Osteoblast (primary cell): ENCODE results near the gene SMAD3. TPM values are rescaled to one million over a fixed set of nuclear protein-coding genes. Genes with fewer than 3 reads are reported as not detected.
A peak's percentile ranks its signal among the peaks of the same experiment; 100 is the strongest.

Experiments
- DNase-seq: peaks from one replicate; pipeline ENCODE4 v3.0.0; 2011; ENCODE audit warnings: low spot score, mixed read lengths; ENCODE audit not compliant: insufficient read length; ENCODE audit errors: missing footprints
- H2AFZ ChIP-seq: 2 replicates; pipeline ENCODE4 v1.6.0; 2011; ENCODE audit warnings: mild to moderate bottlenecking, low read length
- H3K27ac ChIP-seq: 2 replicates; pipeline ENCODE4 v1.5.1; 2011; ENCODE audit warnings: mild to moderate bottlenecking, low read depth, low read length, moderate library complexity
- H3K27me3 ChIP-seq: 2 replicates; pipeline ENCODE4 v1.6.0; 2012; ENCODE audit warnings: mild to moderate bottlenecking, control low read depth, inconsistent platforms, low read length, moderate library complexity; ENCODE audit not compliant: insufficient read depth
- H3K36me3 ChIP-seq: 2 replicates; pipeline ENCODE4 v1.5.1; 2011; ENCODE audit warnings: mild to moderate bottlenecking, low read length, control low read depth, moderate library complexity; ENCODE audit not compliant: insufficient read depth
- H3K4me1 ChIP-seq: 2 replicates; pipeline ENCODE4 v1.5.1; 2011; ENCODE audit warnings: mild to moderate bottlenecking, low read length, control low read depth, moderate library complexity; ENCODE audit not compliant: insufficient read depth
- H3K4me2 ChIP-seq: 2 replicates; pipeline ENCODE4 v1.6.0; 2011; ENCODE audit warnings: mild to moderate bottlenecking, low read length; ENCODE audit not compliant: insufficient read depth
- H3K4me3 ChIP-seq: fragments of 200-600 bp; sonication (generic); 3 replicates; pipeline ENCODE4 v1.5.1; 2012; ENCODE audit warnings: mild to moderate bottlenecking, low read length, inconsistent platforms; ENCODE audit not compliant: insufficient read depth
- H3K79me2 ChIP-seq: 2 replicates; pipeline ENCODE4 v1.6.0; 2012; ENCODE audit warnings: mild to moderate bottlenecking, low read length, control low read depth, inconsistent platforms; ENCODE audit not compliant: insufficient read depth
- H3K9me3 ChIP-seq: 2 replicates; pipeline ENCODE4 v1.5.1; 2011; ENCODE audit warnings: low read depth, low read length, control low read depth
- H4K20me1 ChIP-seq: 2 replicates; pipeline ENCODE4 v1.6.0; 2012; ENCODE audit warnings: mild to moderate bottlenecking, low read length, control low read depth; ENCODE audit not compliant: insufficient read depth
- total RNA-seq: library from RNA; depleted of rRNA; stranded (reverse); fragments of >200 nt; gene quantifications from 2 replicates; pipeline ENCODE4 v1.2.3, GENCODE V29; 2012
- TF ChIP-seq, protein P1 (sequence below): IDR thresholded peaks from 2 replicates; pipeline ENCODE4 v1.5.1; 2011; ENCODE audit warnings: mild to moderate bottlenecking, low read depth, low read length, moderate library complexity; ENCODE audit errors: extremely low read depth

The SMAD3 gene
- total RNA-seq, 1 donor, result 60.1 TPM

- no peak overlapping the region for H3K4me2 ChIP-seq
- H3K9me3 ChIP-seq, result no peaks in the 10 kb centered on the region
- H3K27ac ChIP-seq, result peak overlapping the region; percentile 90
- no peak for DNase-seq
- TF ChIP-seq, protein P1, sequence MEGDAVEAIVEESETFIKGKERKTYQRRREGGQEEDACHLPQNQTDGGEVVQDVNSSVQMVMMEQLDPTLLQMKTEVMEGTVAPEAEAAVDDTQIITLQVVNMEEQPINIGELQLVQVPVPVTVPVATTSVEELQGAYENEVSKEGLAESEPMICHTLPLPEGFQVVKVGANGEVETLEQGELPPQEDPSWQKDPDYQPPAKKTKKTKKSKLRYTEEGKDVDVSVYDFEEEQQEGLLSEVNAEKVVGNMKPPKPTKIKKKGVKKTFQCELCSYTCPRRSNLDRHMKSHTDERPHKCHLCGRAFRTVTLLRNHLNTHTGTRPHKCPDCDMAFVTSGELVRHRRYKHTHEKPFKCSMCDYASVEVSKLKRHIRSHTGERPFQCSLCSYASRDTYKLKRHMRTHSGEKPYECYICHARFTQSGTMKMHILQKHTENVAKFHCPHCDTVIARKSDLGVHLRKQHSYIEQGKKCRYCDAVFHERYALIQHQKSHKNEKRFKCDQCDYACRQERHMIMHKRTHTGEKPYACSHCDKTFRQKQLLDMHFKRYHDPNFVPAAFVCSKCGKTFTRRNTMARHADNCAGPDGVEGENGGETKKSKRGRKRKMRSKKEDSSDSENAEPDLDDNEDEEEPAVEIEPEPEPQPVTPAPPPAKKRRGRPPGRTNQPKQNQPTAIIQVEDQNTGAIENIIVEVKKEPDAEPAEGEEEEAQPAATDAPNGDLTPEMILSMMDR, result no peak
- H3K79me2 ChIP-seq, result peaks cover 99% of the 10 kb centered on the region
- peaks cover 69% of the 10 kb centered on the region for H3K36me3 ChIP-seq
- peaks cover 58% of the 10 kb centered on the region for H4K20me1 ChIP-seq
- H3K4me3 ChIP-seq, result no peak overlapping the region
- H3K4me1 ChIP-seq, result peaks cover 70% of the 10 kb centered on the region
- no peak overlapping the region for H2AFZ ChIP-seq
- no peaks in the 10 kb centered on the region for H3K27me3 ChIP-seq
Measured at GRCh38 chr15:67094001-67094826, 28.8 kb downstream of the SMAD3 start.

DNA sequence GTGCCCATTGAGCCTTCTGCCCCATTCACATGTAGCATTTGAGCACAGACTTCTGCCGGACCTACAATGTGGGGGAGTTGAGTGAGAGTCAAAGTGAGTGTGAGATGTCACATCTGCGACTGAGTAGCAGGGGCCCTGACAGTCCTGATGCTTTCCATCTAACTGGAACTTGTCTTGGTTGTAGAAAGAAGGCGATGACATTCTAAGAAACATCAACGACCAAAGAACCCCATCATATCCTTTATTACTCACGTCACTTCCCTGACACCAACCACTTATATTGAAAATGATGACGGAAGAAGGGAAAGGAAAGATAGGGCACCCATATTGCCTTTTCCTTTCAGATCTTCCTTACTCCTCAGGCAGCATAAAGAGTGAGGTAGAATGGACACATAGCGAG, 30.5 kb downstream of the SMAD3 start:
- H3K4me2 ChIP-seq, result no peak overlapping the region
- TF ChIP-seq, protein P1, result no peak
- no peaks in the 10 kb centered on the region for H3K27me3 ChIP-seq
- no peaks in the 10 kb centered on the region for H3K9me3 ChIP-seq
- peak overlapping the region; percentile 84 for H3K27ac ChIP-seq
- H3K4me1 ChIP-seq, result peaks cover 68% of the 10 kb centered on the region
- H3K36me3 ChIP-seq, result peaks cover 79% of the 10 kb centered on the region
- no peak overlapping the region for H3K4me3 ChIP-seq
- peaks cover 44% of the 10 kb centered on the region for H4K20me1 ChIP-seq
- H2AFZ ChIP-seq, result no peak overlapping the region
- peaks cover 97% of the 10 kb centered on the region for H3K79me2 ChIP-seq
- DNase-seq, result no peak

DNA sequence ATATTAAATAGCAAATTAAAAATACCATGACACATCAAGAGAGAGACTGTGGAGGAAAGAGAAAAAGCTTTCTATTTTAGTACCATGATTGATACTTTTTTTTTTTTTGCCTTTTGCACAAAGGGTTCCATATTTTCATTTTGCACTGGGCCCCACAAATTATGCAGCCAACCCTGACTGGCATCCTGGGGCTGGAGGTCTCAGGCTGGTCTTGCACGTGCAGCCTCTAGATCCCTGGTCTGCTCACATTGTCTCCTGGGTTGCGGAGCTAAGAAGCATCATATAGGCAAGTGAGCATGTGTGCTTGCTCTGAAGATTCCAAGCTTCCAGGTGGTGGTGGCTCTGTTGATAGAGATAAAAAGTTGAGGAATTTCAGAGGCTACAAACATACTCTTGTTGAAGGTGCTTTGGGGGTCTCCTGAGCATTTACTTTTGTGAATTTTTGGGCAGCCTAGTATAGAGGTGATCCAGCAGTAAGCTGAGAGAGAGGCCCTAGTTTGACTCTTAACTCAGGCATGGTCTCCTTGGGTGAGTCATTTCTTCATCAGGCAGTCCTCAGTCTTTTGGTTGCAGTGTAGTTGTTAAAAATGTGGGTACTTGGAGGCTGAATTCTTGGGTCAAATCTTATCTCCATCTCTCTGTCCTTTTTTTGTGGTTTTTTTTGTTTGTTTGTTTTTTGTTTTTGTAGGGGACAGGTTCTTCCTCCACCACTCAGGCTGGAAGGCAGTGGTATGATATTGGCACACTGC, 31.3 kb downstream of the SMAD3 start:
- H3K4me3 ChIP-seq, result no peak overlapping the region
- H3K9me3 ChIP-seq, result no peaks in the 10 kb centered on the region
- TF ChIP-seq, protein P1, result no peak
- peaks cover 79% of the 10 kb centered on the region for H3K36me3 ChIP-seq
- H4K20me1 ChIP-seq, result peaks cover 40% of the 10 kb centered on the region
- H3K4me2 ChIP-seq, result peak overlapping the region; percentile 5
- peaks cover 68% of the 10 kb centered on the region for H3K4me1 ChIP-seq
- peak overlapping the region; percentile 84 for H3K27ac ChIP-seq
- H3K79me2 ChIP-seq, result peaks cover 97% of the 10 kb centered on the region
- DNase-seq, result peak; percentile 57
- no peaks in the 10 kb centered on the region for H3K27me3 ChIP-seq
- H2AFZ ChIP-seq, result no peak overlapping the region

DNA sequence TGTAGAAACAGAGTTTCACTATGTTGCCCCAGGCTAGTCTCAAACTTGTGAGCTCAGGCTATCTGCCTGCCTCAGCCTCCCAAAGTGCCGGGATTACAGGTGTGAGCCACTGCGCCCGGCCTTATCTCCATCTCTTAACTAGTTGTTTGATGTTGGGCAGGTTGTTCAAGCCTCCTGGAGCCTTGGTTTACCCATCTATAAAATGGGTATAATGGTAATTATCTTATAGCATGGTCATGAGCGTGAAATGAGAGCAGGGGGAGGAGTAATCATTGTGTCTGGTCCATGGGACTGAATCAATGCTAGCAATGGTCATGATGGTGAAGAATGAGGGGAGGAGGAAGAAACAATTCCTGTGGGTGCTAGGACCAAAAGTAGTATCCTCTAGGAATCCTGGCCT, 32.0 kb downstream of the SMAD3 start:
- H3K27me3 ChIP-seq, result no peaks in the 10 kb centered on the region
- H3K4me2 ChIP-seq, result peak overlapping the region; percentile 62
- peaks cover 97% of the 10 kb centered on the region for H3K79me2 ChIP-seq
- peaks cover 33% of the 10 kb centered on the region for H4K20me1 ChIP-seq
- peak overlapping the region; percentile 84 for H3K27ac ChIP-seq
- H2AFZ ChIP-seq, result no peak overlapping the region
- H3K4me3 ChIP-seq, result no peak overlapping the region
- H3K36me3 ChIP-seq, result peaks cover 74% of the 10 kb centered on the region
- no peak for DNase-seq
- TF ChIP-seq, protein P1, result no peak
- H3K4me1 ChIP-seq, result peaks cover 68% of the 10 kb centered on the region
- H3K9me3 ChIP-seq, result no peaks in the 10 kb centered on the region
